Breast epithelium (tissue), 4 donors: ENCODE measurements around the gene LMCD1. TPM values are rescaled to one million over a fixed set of nuclear protein-coding genes. Genes with fewer than 3 reads are reported as not detected.

Source experiments
- DNase-seq, 2 donors: peaks; one replicate each; pipeline ENCODE4 v3.0.0-alpha.2; 2019; ENCODE audit warnings: low spot score in 2 of 2
- H3K27ac ChIP-seq, 2 donors: fragments of 200-600 bp; sonication (generic) in 1 of 2; one replicate each; pipeline ENCODE4 v1.5.1; 2016 to 2019; ENCODE audit warnings: mild to moderate bottlenecking in 1 of 2
- H3K27me3 ChIP-seq, 2 donors: fragments of 200-600 bp; sonication (generic) in 1 of 2; one replicate each; pipeline versions ENCODE4 v1.5.1 to v1.6.0; 2017 to 2019; ENCODE audit warnings: control low read depth in 1 of 2, mild to moderate bottlenecking in 1 of 2
- H3K36me3 ChIP-seq: fragments of 200-600 bp; one replicate; pipeline ENCODE4 v1.5.1; 2019
- H3K4me1 ChIP-seq, 2 donors: fragments of 200-600 bp; sonication (generic); one replicate each; pipeline ENCODE4 v1.5.1; 2016 to 2019; ENCODE audit warnings: control low read depth in 1 of 2
- H3K4me3 ChIP-seq, 3 donors: fragments of 200-600 bp; sonication (generic); 1 replicate in 2 of 3; 2 replicates in 1 of 3; pipeline ENCODE4 v1.5.1; 2016 to 2019; ENCODE audit warnings: mild to moderate bottlenecking in 3 of 3, moderate library complexity in 2 of 3
- H3K9me3 ChIP-seq, 2 donors: fragments of 200-600 bp; sonication (generic) in 1 of 2; one replicate each; pipeline ENCODE4 v1.5.1; 2016 to 2019; ENCODE audit warnings: control low read depth in 1 of 2
- POLR2A ChIP-seq: fragments of 450-650 bp; IDR thresholded peaks from one replicate; pipeline ENCODE4 v1.6.1; 2016; ENCODE audit warnings: antibody characterized with exemption, mild to moderate bottlenecking, moderate library complexity
- POLR2AphosphoS5 ChIP-seq, 3 donors: sonication (generic); formaldehyde crosslinking; IDR thresholded peaks; one replicate each; pipeline ENCODE4 v1.6.1; 2017; ENCODE audit warnings: antibody characterized with exemption in 3 of 3
- intact Hi-C: fragments of 100-400 bp; cut with DNase I; formaldehyde crosslinking; loops from one replicate; pipeline ENCODE4 v1.15.1; 2023; ENCODE audit warnings: low total_unique reads
- total RNA-seq, 3 donors: library from RNA; depleted of rRNA; stranded (reverse); fragments of >200 nt; gene quantifications; one replicate each; pipeline ENCODE4 v1.1.0, GENCODE V29; 2016
- TF ChIP-seq, protein P1 (sequence below), 3 donors: fragments of 450-650 bp; IDR thresholded peaks; one replicate each; pipeline ENCODE4 v1.5.1; 2016 to 2017; ENCODE audit warnings: antibody characterized with exemption in 3 of 3, mild to moderate bottlenecking in 3 of 3, moderate library complexity in 3 of 3

LMCD1 gene
- total RNA-seq, 3 donors from 2014 or later, result 53.0 to 228 (median 105) TPM

DNA sequence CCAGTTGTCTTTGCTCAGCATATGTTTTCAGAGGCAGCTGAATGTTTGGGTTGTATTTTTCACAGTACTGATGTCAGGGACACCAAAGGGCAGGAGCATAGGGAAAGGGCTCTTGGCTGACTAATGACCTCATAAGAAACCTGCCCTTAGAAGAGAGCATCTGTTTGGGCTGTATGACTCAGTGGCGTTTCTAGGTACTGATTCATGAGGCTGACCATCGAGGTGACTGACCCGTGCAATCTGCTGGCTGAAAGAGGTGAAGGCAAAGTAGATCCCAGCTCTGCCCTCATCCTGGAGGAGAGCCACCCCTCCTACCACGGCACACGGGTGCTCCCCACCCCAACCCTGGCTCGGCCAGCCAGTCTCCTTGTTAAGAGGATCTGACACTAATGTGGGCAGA lies 8.3 kb downstream of the LMCD1 start:
- Histone ChIP-seq H3K4me1 (peaks cover 0 to 12% of the 10 kb centered on the region in 2 donors), H3K9me3 (no peaks in the 10 kb centered on the region), H3K27ac (peak overlapping the region in 1 of 2 donors; percentile 15), H3K27me3 (no peaks in the 10 kb centered on the region), H3K36me3 (no peaks in the 10 kb centered on the region), H3K4me3 (no peak overlapping the region)
- no peak for DNase-seq
- TF ChIP-seq, protein P1, sequence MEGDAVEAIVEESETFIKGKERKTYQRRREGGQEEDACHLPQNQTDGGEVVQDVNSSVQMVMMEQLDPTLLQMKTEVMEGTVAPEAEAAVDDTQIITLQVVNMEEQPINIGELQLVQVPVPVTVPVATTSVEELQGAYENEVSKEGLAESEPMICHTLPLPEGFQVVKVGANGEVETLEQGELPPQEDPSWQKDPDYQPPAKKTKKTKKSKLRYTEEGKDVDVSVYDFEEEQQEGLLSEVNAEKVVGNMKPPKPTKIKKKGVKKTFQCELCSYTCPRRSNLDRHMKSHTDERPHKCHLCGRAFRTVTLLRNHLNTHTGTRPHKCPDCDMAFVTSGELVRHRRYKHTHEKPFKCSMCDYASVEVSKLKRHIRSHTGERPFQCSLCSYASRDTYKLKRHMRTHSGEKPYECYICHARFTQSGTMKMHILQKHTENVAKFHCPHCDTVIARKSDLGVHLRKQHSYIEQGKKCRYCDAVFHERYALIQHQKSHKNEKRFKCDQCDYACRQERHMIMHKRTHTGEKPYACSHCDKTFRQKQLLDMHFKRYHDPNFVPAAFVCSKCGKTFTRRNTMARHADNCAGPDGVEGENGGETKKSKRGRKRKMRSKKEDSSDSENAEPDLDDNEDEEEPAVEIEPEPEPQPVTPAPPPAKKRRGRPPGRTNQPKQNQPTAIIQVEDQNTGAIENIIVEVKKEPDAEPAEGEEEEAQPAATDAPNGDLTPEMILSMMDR (IDR thresholded peaks at IDR 0.05), result no peak
- no peak for TF ChIP-seq POLR2A
- TF ChIP-seq POLR2AphosphoS5 (IDR thresholded peaks at IDR 0.05), result no peak
- intact Hi-C loops, result no loop called here

DNA sequence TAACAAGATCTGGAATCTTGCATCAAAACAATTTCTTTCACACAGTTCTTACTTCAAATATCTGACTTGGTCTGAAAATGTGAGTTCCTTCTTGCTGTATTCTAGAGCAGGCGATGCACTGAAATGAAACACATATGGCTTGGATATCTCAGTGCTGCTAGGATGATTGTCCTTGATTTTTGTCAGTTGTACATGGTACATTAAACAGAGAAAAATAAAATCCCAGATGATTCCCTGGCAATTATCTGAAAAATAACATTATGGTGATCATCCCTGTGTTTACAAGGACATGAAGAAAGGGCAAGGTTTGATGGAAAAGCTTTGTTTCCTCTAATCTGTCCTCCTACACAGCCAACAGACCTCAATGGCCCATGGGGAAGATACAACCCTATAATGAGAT lies 10.6 kb downstream of the LMCD1 start:
- intact Hi-C loops, result no loop called here
- Histone ChIP-seq H3K4me1 (peaks cover 0 to under 1% of the 10 kb centered on the region in 2 donors), H3K4me3 (no peak overlapping the region), H3K9me3 (no peaks in the 10 kb centered on the region), H3K27me3 (no peaks in the 10 kb centered on the region), H3K36me3 (no peaks in the 10 kb centered on the region), H3K27ac (no peak overlapping the region)
- TF ChIP-seq, protein P1 (IDR thresholded peaks at IDR 0.05), result no peak
- no peak for TF ChIP-seq POLR2AphosphoS5 (IDR thresholded peaks at IDR 0.05)
- TF ChIP-seq POLR2A, result no peak
- no peak for DNase-seq

DNA sequence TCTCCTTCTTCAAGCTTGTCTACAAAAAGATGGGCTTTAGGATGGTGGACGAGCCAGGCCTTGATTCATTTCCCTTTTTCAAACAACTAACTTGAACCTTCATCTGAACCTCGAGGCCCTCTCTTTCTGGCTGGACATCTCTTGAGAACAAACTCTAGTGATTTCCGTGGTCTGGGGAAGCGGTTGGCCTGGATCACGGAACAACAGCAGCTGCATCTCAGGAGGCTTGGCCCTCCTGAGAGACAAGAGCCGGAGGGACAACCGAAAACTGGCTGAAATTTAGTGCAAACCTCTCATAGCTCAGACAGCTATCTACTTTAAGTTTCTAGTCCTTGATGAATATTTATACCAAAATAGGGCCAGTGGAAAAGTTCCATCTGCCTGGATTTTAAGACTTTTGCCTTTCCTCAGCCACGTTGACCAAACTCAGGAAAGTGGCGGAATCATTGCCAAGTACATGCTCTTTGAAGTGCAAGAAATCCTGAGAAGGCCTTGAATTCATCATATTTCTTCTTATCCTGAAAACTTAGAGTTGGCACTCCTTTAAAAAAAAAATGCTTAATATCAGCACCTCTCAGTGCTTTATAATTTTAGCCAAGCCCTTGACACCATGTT lies 14.5 kb downstream of the LMCD1 start:
- peak overlapping the region in 1 of 2 donors; percentile 2 for H3K27ac ChIP-seq
- intact Hi-C loops, result no loop called here
- no peak for DNase-seq
- no peaks in the 10 kb centered on the region for H3K27me3 ChIP-seq
- H3K9me3 ChIP-seq, result no peaks in the 10 kb centered on the region
- H3K36me3 ChIP-seq, result no peaks in the 10 kb centered on the region
- TF ChIP-seq POLR2A, result no peak
- TF ChIP-seq POLR2AphosphoS5 (IDR thresholded peaks at IDR 0.05), result no peak
- TF ChIP-seq, protein P1 (IDR thresholded peaks at IDR 0.05), result no peak
- no peak overlapping the region for H3K4me3 ChIP-seq
- no peaks in the 10 kb centered on the region for H3K4me1 ChIP-seq

DNA sequence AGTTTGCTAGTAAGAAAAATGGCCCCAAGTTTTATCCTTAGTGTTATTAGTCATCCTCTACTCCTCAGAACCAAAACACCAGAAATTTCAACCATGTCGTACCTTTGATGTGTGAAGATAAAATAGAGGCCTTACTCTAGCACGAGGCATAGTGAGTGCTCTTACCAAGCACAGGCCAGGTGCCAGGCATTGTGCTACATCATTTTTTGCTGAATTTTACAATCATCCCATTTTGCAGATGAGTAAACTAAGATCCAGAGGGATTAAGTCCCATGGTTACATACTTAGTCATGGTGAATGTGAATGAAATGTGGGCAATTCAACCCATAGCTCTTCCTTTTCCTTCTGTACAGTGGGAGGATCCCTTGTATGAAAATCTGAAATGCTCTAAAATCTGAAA lies 15.2 kb downstream of the LMCD1 start:
- DNase-seq, result no peak
- no peak overlapping the region for H3K27ac ChIP-seq
- H3K36me3 ChIP-seq, result no peaks in the 10 kb centered on the region
- H3K4me1 ChIP-seq, result no peaks in the 10 kb centered on the region
- H3K27me3 ChIP-seq, result no peaks in the 10 kb centered on the region
- TF ChIP-seq, protein P1 (IDR thresholded peaks at IDR 0.05), result no peak
- no peak for TF ChIP-seq POLR2A
- TF ChIP-seq POLR2AphosphoS5 (IDR thresholded peaks at IDR 0.05), result no peak
- intact Hi-C loops, result no loop called here
- no peak overlapping the region for H3K4me3 ChIP-seq
- no peaks in the 10 kb centered on the region for H3K9me3 ChIP-seq

DNA sequence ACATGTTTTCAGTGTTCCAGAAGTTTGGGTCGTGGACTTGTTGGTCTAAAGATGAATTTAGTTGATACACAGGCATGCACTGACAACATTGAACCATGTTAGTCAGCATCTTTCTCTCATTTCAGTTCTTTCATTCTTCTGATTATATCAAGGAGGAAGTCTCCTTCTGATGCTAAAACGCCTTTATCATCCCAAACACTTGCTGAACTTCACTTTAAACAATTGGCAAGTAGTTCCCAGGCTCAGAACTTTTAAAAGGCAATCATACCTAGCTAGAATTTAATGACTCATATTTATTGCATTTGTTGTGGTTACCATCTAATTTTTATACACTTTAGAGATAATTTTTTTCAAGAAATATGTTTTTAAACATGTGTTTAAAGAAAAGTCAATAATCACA lies 15.9 kb downstream of the LMCD1 start:
- no peak overlapping the region for H3K4me3 ChIP-seq
- H3K9me3 ChIP-seq, result no peaks in the 10 kb centered on the region
- no peaks in the 10 kb centered on the region for H3K27me3 ChIP-seq
- intact Hi-C loops, result no loop called here
- no peaks in the 10 kb centered on the region for H3K4me1 ChIP-seq
- H3K36me3 ChIP-seq, result no peaks in the 10 kb centered on the region
- H3K27ac ChIP-seq, result no peak overlapping the region
- no peak for DNase-seq
- TF ChIP-seq POLR2A, result no peak
